ENCODE results near the gene PGAM2. TPM values are rescaled to one million over a fixed set of nuclear protein-coding genes. Genes with fewer than 3 reads are reported as not detected.
"Not testable (repeated sequence)": the region's sequence is repeated elsewhere in the genome, so short reads cannot be mapped to it uniquely, and the experiment has no call there.

Gene PGAM2
- total RNA-seq, 1 experiment from 2014 or later: 8.7 TPM

GRCh38 chr7:44037951-44038350 lies 27.4 kb downstream of the PGAM2 start:
- not testable (repeated sequence) for H3K4me3 Mint-ChIP-seq; H3K79me2 ChIP-seq (ENCODE audit: insufficient read depth, low read length)

GRCh38 chr7:44036364-44036763 lies 29.0 kb downstream of the PGAM2 start:
- H3K4me2 ChIP-seq (ENCODE audit: insufficient read depth, insufficient read length, low read length); H3K36me3 Mint-ChIP-seq (ENCODE audit: insufficient read depth in 1 of 3, low read depth in 3 of 3); H3K4ac ChIP-seq (ENCODE audit: low read depth, low read length); H3K4me3 Mint-ChIP-seq; H3K9me3 ChIP-seq (ENCODE audit: control insufficient read depth, low read depth, low read length); H3K23me2 ChIP-seq (ENCODE audit: insufficient read length, low read depth, low read length, poor library complexity, severe bottlenecking); H3K18ac ChIP-seq (ENCODE audit: insufficient read length, low read depth, low read length); H2BK20ac ChIP-seq (ENCODE audit: low read depth, low read length, poor library complexity, severe bottlenecking); H3K27ac ChIP-seq (ENCODE audit: insufficient read length, low read depth, low read length); H3K23ac ChIP-seq (ENCODE audit: insufficient read length, low read depth, low read length); H2BK5ac ChIP-seq (ENCODE audit: insufficient read length, low read length); H3T11ph ChIP-seq (ENCODE audit: low read length); H2BK120ac ChIP-seq (ENCODE audit: low read depth, low read length, poor library complexity, severe bottlenecking); H4K5ac ChIP-seq (ENCODE audit: insufficient read length, low read depth, low read length); H4K8ac ChIP-seq (replicated peaks; ENCODE audit: insufficient read length, low read depth, low read length); H3K9ac ChIP-seq (ENCODE audit: extremely low read depth, insufficient read length, low read length); H3K27ac Mint-ChIP-seq; H3K79me1 ChIP-seq (ENCODE audit: insufficient read depth, low read depth, low read length, poor library complexity, severe bottlenecking); H3K79me2 ChIP-seq (ENCODE audit: insufficient read depth, low read length); H4K20me1 ChIP-seq (ENCODE audit: control insufficient read depth, insufficient read depth, insufficient read length); H3K14ac ChIP-seq (ENCODE audit: insufficient read depth, low read length); H3K4me1 Mint-ChIP-seq; H3K9me3 Mint-ChIP-seq; H3K4me1 ChIP-seq (ENCODE audit: insufficient read depth, low read length); H3K56ac ChIP-seq (ENCODE audit: insufficient read length, low read depth, low read length); H3K27me3 ChIP-seq (ENCODE audit: insufficient read depth, low read length); H4K91ac ChIP-seq (ENCODE audit: insufficient read length, low read depth, low read length); H2BK12ac ChIP-seq (ENCODE audit: insufficient read length, low read depth, low read length); H2BK15ac ChIP-seq (ENCODE audit: low read depth, low read length); H2AFZ ChIP-seq (ENCODE audit: low read length); H2AK5ac ChIP-seq (ENCODE audit: insufficient read length, low read length): not testable (repeated sequence)
- peaks cover 16% of the 10 kb centered on the region for H3K27me3 Mint-ChIP-seq (ENCODE audit: low read depth)
- DNase-seq: peak; percentile 76
- WGBS (ENCODE audit: extremely low coverage, insufficient read length, low lambda C conversion rate): no CpG with 5 or more reads among the region's 10 CpGs

More at GRCh38 chr7:44037951-44038350, 27.4 kb downstream of the PGAM2 start:
- H2BK5ac ChIP-seq (ENCODE audit: insufficient read length, low read length); H3K4me1 ChIP-seq (ENCODE audit: insufficient read depth, low read length); H3K36me3 Mint-ChIP-seq (ENCODE audit: insufficient read depth in 1 of 3, low read depth in 3 of 3); H4K20me1 ChIP-seq (ENCODE audit: control insufficient read depth, insufficient read depth, insufficient read length); H3K23me2 ChIP-seq (ENCODE audit: insufficient read length, low read depth, low read length, poor library complexity, severe bottlenecking); H4K5ac ChIP-seq (ENCODE audit: insufficient read length, low read depth, low read length); H3K9me3 Mint-ChIP-seq; H2AFZ ChIP-seq (ENCODE audit: low read length); H3T11ph ChIP-seq (ENCODE audit: low read length); H2BK20ac ChIP-seq (ENCODE audit: low read depth, low read length, poor library complexity, severe bottlenecking); H3K9me3 ChIP-seq (ENCODE audit: control insufficient read depth, low read depth, low read length); H2AK5ac ChIP-seq (ENCODE audit: insufficient read length, low read length); H3K18ac ChIP-seq (ENCODE audit: insufficient read length, low read depth, low read length); H3K27me3 ChIP-seq (ENCODE audit: insufficient read depth, low read length); H2BK120ac ChIP-seq (ENCODE audit: low read depth, low read length, poor library complexity, severe bottlenecking); H3K79me1 ChIP-seq (ENCODE audit: insufficient read depth, low read depth, low read length, poor library complexity, severe bottlenecking); H4K91ac ChIP-seq (ENCODE audit: insufficient read length, low read depth, low read length); H3K23ac ChIP-seq (ENCODE audit: insufficient read length, low read depth, low read length); H2BK12ac ChIP-seq (ENCODE audit: insufficient read length, low read depth, low read length); H3K9ac ChIP-seq (ENCODE audit: extremely low read depth, insufficient read length, low read length); H3K56ac ChIP-seq (ENCODE audit: insufficient read length, low read depth, low read length); H3K4me2 ChIP-seq (ENCODE audit: insufficient read depth, insufficient read length, low read length); H3K14ac ChIP-seq (ENCODE audit: insufficient read depth, low read length); H2BK15ac ChIP-seq (ENCODE audit: low read depth, low read length); H3K4me1 Mint-ChIP-seq; H4K8ac ChIP-seq (replicated peaks; ENCODE audit: insufficient read length, low read depth, low read length); H3K27ac ChIP-seq (ENCODE audit: insufficient read length, low read depth, low read length); H3K27ac Mint-ChIP-seq; H3K4ac ChIP-seq (ENCODE audit: low read depth, low read length); DNase-seq: not testable (repeated sequence)
- peaks cover 28% of the 10 kb centered on the region for H3K27me3 Mint-ChIP-seq (ENCODE audit: low read depth)
- WGBS (ENCODE audit: extremely low coverage, insufficient read length, low lambda C conversion rate): no CpG with 5 or more reads among the region's 2 CpGs

All from H9 (cell line).